HepG2 (cell line): ENCODE results near the gene LSM3. TPM values are rescaled to one million over a fixed set of nuclear protein-coding genes. Genes with fewer than 3 reads are reported as not detected.

Experiments
- ATAC-seq: fragments of 200-7000 bp; cut with Tn5 transposase; 3 replicates; pipeline ENCODE4 v1.9.1; 2020; ENCODE audit warnings: mild to moderate bottlenecking, moderate library complexity
- BruUV-seq: library from RNA; stranded (reverse); fragments of 400-500 nt; replicated peaks from 2 replicates; lab custom pipeline; 2021; lab: Mats Ljungman, UMichigan
- CTCF ChIA-PET: fragments of 300-600 bp; formaldehyde crosslinking; extraction: SDS; loops from one replicate; lab custom pipeline; 2021; ENCODE audit warnings: low total read pairs, inconsistent platforms, low intra/inter-chr PET ratio; lab: Yijun Ruan, JAX
- POLR2A ChIA-PET: fragments of 350-600 bp; sonication (Branson Sonifier 250); formaldehyde crosslinking; loops from one replicate; lab custom pipeline; 2020; ENCODE audit warnings: antibody characterized with exemption, inconsistent platforms; lab: Yijun Ruan, JAX
- DNase-seq: peaks from one replicate; pipeline ENCODE4 v3.0.0-alpha.2; 2015; ENCODE audit warnings: low spot score
- FAIRE-seq: peaks from 3 replicates; lab custom pipeline; 2011; peaks lifted over from hg19 to GRCh38; lab: Jason Lieb, UNC
- H2AFZ ChIP-seq: one replicate; pipeline ENCODE4 v1.6.1; 2011; ENCODE audit warnings: low read length, inconsistent platforms
- H3K27ac ChIP-seq: fragments of 300-600 bp; 3 replicates; pipeline ENCODE4 v1.8.0; 2011; ENCODE audit warnings: mixed run types, mild to moderate bottlenecking, mixed read lengths, low read length, inconsistent platforms; ENCODE audit not compliant: insufficient read depth; ENCODE audit errors: extremely low read length
- H3K27me3 ChIP-seq, 2 experiments: fragments of 200-600 bp in 1 of 2; 2 replicates in 1 of 2; 3 replicates in 1 of 2; pipeline versions ENCODE4 v1.6.0 to v1.8.0; 2011; ENCODE audit warnings: low read length in 2 of 2, mild to moderate bottlenecking in 2 of 2, moderate library complexity in 2 of 2, inconsistent platforms in 1 of 2; ENCODE audit not compliant: insufficient read depth in 2 of 2, control insufficient read depth in 1 of 2
- H3K36me3 ChIP-seq, 2 experiments: fragments of 200-600 bp in 1 of 2; replicated peaks in 1 of 2; 2 replicates in 1 of 2; 3 replicates in 1 of 2; pipeline versions ENCODE4 v1.5.1 to v1.8.0; 2011; ENCODE audit warnings: low read length in 2 of 2, inconsistent platforms in 1 of 2; ENCODE audit not compliant: insufficient read depth in 2 of 2, control insufficient read depth in 1 of 2
- H3K4me1 ChIP-seq: 2 replicates; pipeline ENCODE4 v1.5.1; 2012; ENCODE audit warnings: low read length, inconsistent platforms; ENCODE audit not compliant: insufficient read depth
- H3K4me2 ChIP-seq: 2 replicates; pipeline ENCODE4 v1.6.0; 2011; ENCODE audit warnings: low read depth, low read length, inconsistent platforms
- H3K4me3 ChIP-seq, 3 experiments: fragments of 200-600 bp in 1 of 3; sonication (generic), shearing (Covaris generic) in 1 of 3; replicated peaks in 1 of 3; 2 replicates each; pipeline ENCODE4 v1.5.1; 2011 to 2016; ENCODE audit warnings: low read length in 3 of 3, inconsistent platforms in 2 of 3, low read depth in 2 of 3, mild to moderate bottlenecking in 2 of 3, control low read depth in 1 of 3, mixed read lengths in 1 of 3; ENCODE audit not compliant: insufficient read depth in 1 of 3
- H3K79me2 ChIP-seq: one replicate; pipeline ENCODE4 v1.6.1; 2011; ENCODE audit warnings: low read length, inconsistent platforms; ENCODE audit not compliant: insufficient read depth
- H3K9ac ChIP-seq: 2 replicates; pipeline ENCODE4 v1.6.0; 2011; ENCODE audit warnings: mild to moderate bottlenecking, low read depth, low read length, inconsistent platforms; ENCODE audit not compliant: insufficient read depth
- H3K9me3 ChIP-seq: 2 replicates; pipeline ENCODE4 v1.5.1; 2012; ENCODE audit warnings: mild to moderate bottlenecking, low read length
- H4K20me1 ChIP-seq: 2 replicates; pipeline ENCODE4 v1.6.0; 2011; ENCODE audit warnings: inconsistent platforms, mild to moderate bottlenecking, low read length, moderate library complexity; ENCODE audit not compliant: insufficient read depth
- FOXA3 ChIP-seq: IDR thresholded peaks from 2 replicates; pipeline ENCODE4 v1.6.1; 2016; ENCODE audit warnings: missing genetic modification reagents, missing compliant biosample characterization
- JUN ChIP-seq: sonication (generic); formaldehyde crosslinking; IDR thresholded peaks from 2 replicates; pipeline ENCODE4 v1.4.0; 2020; ENCODE audit warnings: mild to moderate bottlenecking, missing genetic modification reagents
- MYNN ChIP-seq: sonication (generic); formaldehyde crosslinking; IDR thresholded peaks from 2 replicates; pipeline ENCODE4 v1.4.0; 2020; ENCODE audit warnings: mild to moderate bottlenecking, low read depth, missing genetic modification reagents
- SAP130 ChIP-seq: IDR thresholded peaks from 2 replicates; pipeline ENCODE4 v1.6.1; 2016; ENCODE audit warnings: low read depth
- YEATS2 ChIP-seq: sonication (generic); formaldehyde crosslinking; IDR thresholded peaks from 2 replicates; pipeline ENCODE4 v1.4.0; 2020; ENCODE audit warnings: missing genetic modification reagents, borderline replicate concordance
- ZNF629 ChIP-seq: sonication (generic); formaldehyde crosslinking; conservative IDR thresholded peaks from 2 replicates; pipeline ENCODE4 v1.5.0; 2020; ENCODE audit warnings: missing genetic modification reagents
- ZNF709 ChIP-seq: sonication (generic); formaldehyde crosslinking; IDR thresholded peaks from 2 replicates; pipeline ENCODE4 v1.5.0; 2020; ENCODE audit warnings: mild to moderate bottlenecking, missing genetic modification reagents
- WGBS: methylation state at CpG from one replicate; pipeline ENCODE4 v1.1.6; 2017; ENCODE audit warnings: low lambda C conversion rate; 5-methylcytosine and 5-hydroxymethylcytosine counted together
- in situ Hi-C: cut with HindIII; loops from 2 replicates; pipeline ENCODE4 v1.10.0; 2017; ENCODE audit warnings: low pct_unique_long_range_greater_than_20kb; ENCODE audit not compliant: extremely low pct_ligation_motif_present
- intact Hi-C: fragments of 100-400 bp; cut with micrococcal nuclease; formaldehyde crosslinking; loops from one replicate; pipeline ENCODE4 v1.10.0; 2022; ENCODE audit not compliant: unreplicated experiment
- polyA plus RNA-seq, 8 experiments: library from polyadenylated mRNA; depleted of rRNA in 3 of 8; stranded (reverse) in 7 of 8; unstranded in 1 of 8; fragments of >200 nt; fragmentation: Illumina TruSeq in 4 of 8; extraction: Trizol in 4 of 8; gene quantifications; 2 replicates each; pipeline versions ENCODE4 v1.2.1 to v1.2.3, GENCODE V29; 2011 to 2016; ENCODE audit warnings: low read depth in 4 of 8, missing spikeins in 1 of 8, mixed read lengths in 1 of 8; ENCODE audit not compliant: insufficient read depth in 1 of 8
- total RNA-seq, 5 experiments: library from RNA; depleted of rRNA; stranded (reverse); fragments of >200 nt; fragmentation: Illumina TruSeq; extraction: Trizol; gene quantifications; 2 replicates each; pipeline ENCODE4 v1.2.3, GENCODE V29; 2016; ENCODE audit warnings: low read depth in 1 of 5

The LSM3 gene
- total and polyA plus RNA-seq, 2 of the 13 experiments (the other 11 are each of a cell fraction or from before 2014, with no cell fraction given), result 5.1 to 19.4 TPM

- no peak for ATAC-seq
- no peak overlapping the region for H3K4me2 ChIP-seq
- peaks cover 45% of the 10 kb centered on the region for H3K4me1 ChIP-seq
- DNase-seq, result no peak
- H3K27ac ChIP-seq, result no peak overlapping the region
- TF ChIP-seq JUN (CRISPR knock-in tag) (no peak), ZNF629 (peak; percentile 66)
- FAIRE-seq, result no peak
- in situ Hi-C loops (no loop called here), intact Hi-C loops (no loop called here)
- H3K36me3 ChIP-seq, result peaks cover 7 to 22% of the 10 kb centered on the region in 2 experiments
- ChIA-PET CTCF (no interaction called here), POLR2A (interaction anchor here (0.6 kb wide), 1 partner anchor 1220 kb away, joined by 4 read pairs; no protein-coding TSS in a partner anchor)
- no peaks in the 10 kb centered on the region for H3K9me3 ChIP-seq
- no peak overlapping the region for H2AFZ ChIP-seq
- BruUV-seq, result no TSS peak
- peaks cover 51% of the 10 kb centered on the region for H3K79me2 ChIP-seq
- H3K9ac ChIP-seq, result no peak overlapping the region; the same call in 1 of the 2 replicates
- 100% methylated on average over 3 of the region's 3 CpGs for WGBS
- no peaks in the 10 kb centered on the region for H4K20me1 ChIP-seq
- no peaks in the 10 kb centered on the region; a peak in 1 of 5 replicates for H3K27me3 ChIP-seq
- H3K4me3 ChIP-seq, result no peak overlapping the region
Measured at GRCh38 chr3:14181253-14181652, 2.6 kb downstream of the LSM3 start.

GRCh38 chr3:14183015-14183577, 4.5 kb downstream of the LSM3 start:
- Histone ChIP-seq H3K79me2 (peaks cover 42% of the 10 kb centered on the region), H3K27ac (no peak overlapping the region), H3K9ac (peak overlapping the region; percentile 28; the same call in 1 of the 2 replicates), H3K4me3 (0 out of 6 replicates have a peak overlapping the region, but pooled peaks of 1 of the 3 experiments have one; percentile 3), H3K36me3 (peaks cover 8 to 36% of the 10 kb centered on the region in 2 experiments), H3K4me2 (peak overlapping the region; percentile 41), H3K4me1 (peaks cover 31% of the 10 kb centered on the region), H4K20me1 (no peaks in the 10 kb centered on the region), H3K9me3 (no peaks in the 10 kb centered on the region), H2AFZ (no peak overlapping the region), H3K27me3 (no peaks in the 10 kb centered on the region; a peak in 1 of 5 replicates)
- no peak for TF ChIP-seq FOXA3
- TF ChIP-seq SAP130 (CRISPR knock-in tag), result 0 out of 2 replicates have a peak, but pooled peaks have one; percentile 19
- no peak for TF ChIP-seq ZNF709 (CRISPR knock-in tag)
- no peak for TF ChIP-seq YEATS2 (CRISPR knock-in tag)
- TF ChIP-seq MYNN (CRISPR knock-in tag), result peak; percentile 96; the same call in 1 of the 2 replicates
- ChIA-PET POLR2A (no interaction called here), CTCF (no interaction called here)
- FAIRE-seq (no peak), ATAC-seq (no peak), DNase-seq (no peak)
- in situ Hi-C loops (no loop called here), intact Hi-C loops (no loop called here)
- WGBS, result 56% methylated on average over 2 of the region's 2 CpGs
- BruUV-seq, result no TSS peak
